HG03159 (cell line): ENCODE data around the gene CDK5.
"Not testable (repeated sequence)": the region's sequence is repeated elsewhere in the genome, so short reads cannot be mapped to it uniquely, and the experiment has no call there.

Source experiments
- ATAC-seq: cut with Tn5 transposase; IDR thresholded peaks from one replicate; pipeline ENCODE4 v1.9.1; 2021; ENCODE audit warnings: mild to moderate bottlenecking, moderate library complexity; ENCODE audit not compliant: unreplicated experiment

Gene CDK5

GRCh38 chr7:151017370-151017952, 40.2 kb downstream of the CDK5 start:
- no peak for ATAC-seq

GRCh38 chr7:151016942-151017341, 40.8 kb downstream of the CDK5 start:
- ATAC-seq: no peak

GRCh38 chr7:151016505-151016904, 41.2 kb downstream of the CDK5 start:
- no peak for ATAC-seq

GRCh38 chr7:151015967-151016366, 41.7 kb downstream of the CDK5 start:
- ATAC-seq: no peak

- no peak for ATAC-seq
Observed at GRCh38 chr7:151014950-151015349, 42.7 kb downstream of the CDK5 start.

GRCh38 chr7:151013733-151014497, 43.8 kb downstream of the CDK5 start:
- no peak for ATAC-seq

- no peak for ATAC-seq
Observed at GRCh38 chr7:151013356-151013732, 44.4 kb downstream of the CDK5 start.

GRCh38 chr7:151012911-151013347, 44.8 kb downstream of the CDK5 start:
- no peak for ATAC-seq

GRCh38 chr7:151012031-151012692, 45.5 kb downstream of the CDK5 start:
- no peak for ATAC-seq

- ATAC-seq: not testable (repeated sequence)
Observed at GRCh38 chr7:151011616-151012015, 46.1 kb downstream of the CDK5 start.

GRCh38 chr7:151011097-151011409, 46.6 kb downstream of the CDK5 start:
- no peak for ATAC-seq

GRCh38 chr7:151010307-151011096, 47.2 kb downstream of the CDK5 start:
- ATAC-seq: no peak

- ATAC-seq: no peak
Observed at GRCh38 chr7:151010037-151010306, 47.7 kb downstream of the CDK5 start.

- ATAC-seq: no peak
Observed at GRCh38 chr7:151009327-151010036, 48.2 kb downstream of the CDK5 start.

- ATAC-seq: no peak
Observed at GRCh38 chr7:151008511-151009323, 49.0 kb downstream of the CDK5 start.

- no peak for ATAC-seq
Observed at GRCh38 chr7:151008143-151008510, 49.6 kb downstream of the CDK5 start.

- no peak for ATAC-seq
Observed at GRCh38 chr7:151007469-151007898, 50.2 kb downstream of the CDK5 start.

- ATAC-seq: no peak
Observed at GRCh38 chr7:151006590-151007300, 51.0 kb downstream of the CDK5 start.

- ATAC-seq: no peak
Observed at GRCh38 chr7:151005566-151005965, 52.1 kb downstream of the CDK5 start.
